ENCODE measurements around the gene ARMC9. TPM values are rescaled to one million over a fixed set of nuclear protein-coding genes. Genes with fewer than 3 reads are reported as not detected.

Gene ARMC9
- total RNA-seq, 1 experiment from 2014 or later: 16.4 TPM

DNA sequence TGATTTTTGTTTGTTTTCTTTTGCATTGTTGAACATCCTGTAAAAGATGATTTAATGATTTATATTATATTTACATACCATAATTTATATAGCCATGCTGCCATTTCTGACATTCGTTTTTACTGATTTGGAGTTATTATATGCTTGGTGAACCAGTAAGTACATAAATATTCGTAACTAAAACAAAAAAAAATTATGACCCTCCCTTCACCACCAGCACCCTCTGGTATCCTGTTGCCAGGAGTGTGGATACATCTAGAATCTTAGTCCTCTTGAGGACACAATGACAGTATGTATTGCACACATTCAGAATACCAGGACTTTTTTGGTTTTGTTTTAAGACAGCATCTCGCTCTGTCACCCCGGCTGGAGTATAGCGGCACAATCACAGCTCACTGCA is 153.2 kb downstream of the ARMC9 start:
- intact Hi-C loops (cut with micrococcal nuclease): no loop called here
- ChIA-PET CTCF (no interaction called here), RAD21 (ENCODE audit: low non-redundant PET in 1 of 2, low total read pairs in 2 of 2, uncharacterized antibody in 2 of 2, unreplicated experiment in 2 of 2) (no interaction called here), POLR2A (no interaction called here)
- Histone ChIP-seq H3K79me2 (ENCODE audit: insufficient read depth, low read length) (no peaks in the 10 kb centered on the region), H3K4me3 (replicated peaks in 1 of 2; ENCODE audit: low read depth in 1 of 2, low read length in 2 of 2) (no peak overlapping the region), H3K9me2 (ENCODE audit: insufficient read depth) (no peaks in the 10 kb centered on the region; the same call in 1 of the 2 replicates), H4K20me1 (ENCODE audit: insufficient read depth) (no peaks in the 10 kb centered on the region), H3K27ac (ENCODE audit: low read depth, low read length) (no peak overlapping the region), H3K9me3 (ENCODE audit: control insufficient read depth in 1 of 2, insufficient read depth in 1 of 2, low read depth in 1 of 2, low read length in 2 of 2) (no peaks in the 10 kb centered on the region), H3K4me2 (ENCODE audit: low read length) (no peak overlapping the region), H2AFZ (ENCODE audit: low read depth, low read length, poor library complexity, severe bottlenecking) (no peak overlapping the region), H3K4me1 (ENCODE audit: control insufficient read depth in 1 of 2, insufficient read depth in 2 of 2, low read length in 2 of 2) (no peaks in the 10 kb centered on the region), H3K36me3 (ENCODE audit: control insufficient read depth in 1 of 2, insufficient read depth in 2 of 2, low read length in 2 of 2) (no peaks in the 10 kb centered on the region), H3K9ac (ENCODE audit: low read length) (no peak overlapping the region), H3K27me3 (ENCODE audit: insufficient read depth, low read length) (no peaks in the 10 kb centered on the region)
- BruUV-seq (replicated peaks): no TSS peak
- no peak for DNase-seq (ENCODE audit: low read depth, low spot score)
- TF ChIP-seq YY1 (IDR thresholded peaks at IDR 0.05; ENCODE audit: extremely low read depth, insufficient replicate concordance, low read depth, low read length) (no peak), SRF (IDR thresholded peaks at IDR 0.05; ENCODE audit: low read depth) (no peak), RAD21 (IDR thresholded peaks at IDR 0.05; ENCODE audit: low read depth) (no peak)
- ATAC-seq: no peak

DNA sequence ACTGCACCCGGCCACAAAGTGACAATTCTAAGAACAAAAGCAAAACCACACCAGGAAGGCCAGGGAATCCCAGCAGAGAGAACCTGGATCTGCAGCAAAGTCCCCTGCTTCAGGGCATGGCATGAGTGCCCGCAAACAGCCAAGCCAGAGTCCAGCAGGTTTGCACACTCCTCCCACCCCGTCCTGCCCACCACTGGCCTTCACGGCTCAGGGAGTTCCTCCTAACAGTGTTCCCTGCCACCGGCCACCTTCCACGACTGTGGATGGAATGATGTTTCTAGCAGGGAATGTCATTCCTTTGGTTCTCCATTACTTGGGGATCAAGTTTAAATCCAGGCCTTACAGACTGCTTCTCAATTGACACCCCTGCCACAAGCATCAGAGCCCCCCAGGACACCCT is 155.0 kb downstream of the ARMC9 start:
- no peak overlapping the region for H3K9ac ChIP-seq (ENCODE audit: low read length)
- no peak overlapping the region for H2AFZ ChIP-seq (ENCODE audit: low read depth, low read length, poor library complexity, severe bottlenecking)
- RAD21 ChIA-PET (ENCODE audit: low non-redundant PET in 1 of 2, low total read pairs in 2 of 2, uncharacterized antibody in 2 of 2, unreplicated experiment in 2 of 2): no interaction called here
- no peak for DNase-seq (ENCODE audit: low read depth, low spot score)
- intact Hi-C loops (cut with micrococcal nuclease): no loop called here
- POLR2A ChIA-PET: no interaction called here
- ATAC-seq: no peak
- TF ChIP-seq, protein P1, sequence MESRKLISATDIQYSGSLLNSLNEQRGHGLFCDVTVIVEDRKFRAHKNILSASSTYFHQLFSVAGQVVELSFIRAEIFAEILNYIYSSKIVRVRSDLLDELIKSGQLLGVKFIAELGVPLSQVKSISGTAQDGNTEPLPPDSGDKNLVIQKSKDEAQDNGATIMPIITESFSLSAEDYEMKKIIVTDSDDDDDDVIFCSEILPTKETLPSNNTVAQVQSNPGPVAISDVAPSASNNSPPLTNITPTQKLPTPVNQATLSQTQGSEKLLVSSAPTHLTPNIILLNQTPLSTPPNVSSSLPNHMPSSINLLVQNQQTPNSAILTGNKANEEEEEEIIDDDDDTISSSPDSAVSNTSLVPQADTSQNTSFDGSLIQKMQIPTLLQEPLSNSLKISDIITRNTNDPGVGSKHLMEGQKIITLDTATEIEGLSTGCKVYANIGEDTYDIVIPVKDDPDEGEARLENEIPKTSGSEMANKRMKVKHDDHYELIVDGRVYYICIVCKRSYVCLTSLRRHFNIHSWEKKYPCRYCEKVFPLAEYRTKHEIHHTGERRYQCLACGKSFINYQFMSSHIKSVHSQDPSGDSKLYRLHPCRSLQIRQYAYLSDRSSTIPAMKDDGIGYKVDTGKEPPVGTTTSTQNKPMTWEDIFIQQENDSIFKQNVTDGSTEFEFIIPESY (IDR thresholded peaks at IDR 0.05; ENCODE audit: extremely low read depth, insufficient replicate concordance, low read length): no peak
- no peak for TF ChIP-seq EZH2phosphoT487 (IDR thresholded peaks at IDR 0.05; ENCODE audit: borderline replicate concordance)
- TF ChIP-seq, protein P2, sequence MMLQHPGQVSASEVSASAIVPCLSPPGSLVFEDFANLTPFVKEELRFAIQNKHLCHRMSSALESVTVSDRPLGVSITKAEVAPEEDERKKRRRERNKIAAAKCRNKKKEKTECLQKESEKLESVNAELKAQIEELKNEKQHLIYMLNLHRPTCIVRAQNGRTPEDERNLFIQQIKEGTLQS (IDR thresholded peaks at IDR 0.05): no peak
- TF ChIP-seq YY1 (IDR thresholded peaks at IDR 0.05; ENCODE audit: extremely low read depth, insufficient replicate concordance, low read depth, low read length): no peak
- TF ChIP-seq, protein P3, sequence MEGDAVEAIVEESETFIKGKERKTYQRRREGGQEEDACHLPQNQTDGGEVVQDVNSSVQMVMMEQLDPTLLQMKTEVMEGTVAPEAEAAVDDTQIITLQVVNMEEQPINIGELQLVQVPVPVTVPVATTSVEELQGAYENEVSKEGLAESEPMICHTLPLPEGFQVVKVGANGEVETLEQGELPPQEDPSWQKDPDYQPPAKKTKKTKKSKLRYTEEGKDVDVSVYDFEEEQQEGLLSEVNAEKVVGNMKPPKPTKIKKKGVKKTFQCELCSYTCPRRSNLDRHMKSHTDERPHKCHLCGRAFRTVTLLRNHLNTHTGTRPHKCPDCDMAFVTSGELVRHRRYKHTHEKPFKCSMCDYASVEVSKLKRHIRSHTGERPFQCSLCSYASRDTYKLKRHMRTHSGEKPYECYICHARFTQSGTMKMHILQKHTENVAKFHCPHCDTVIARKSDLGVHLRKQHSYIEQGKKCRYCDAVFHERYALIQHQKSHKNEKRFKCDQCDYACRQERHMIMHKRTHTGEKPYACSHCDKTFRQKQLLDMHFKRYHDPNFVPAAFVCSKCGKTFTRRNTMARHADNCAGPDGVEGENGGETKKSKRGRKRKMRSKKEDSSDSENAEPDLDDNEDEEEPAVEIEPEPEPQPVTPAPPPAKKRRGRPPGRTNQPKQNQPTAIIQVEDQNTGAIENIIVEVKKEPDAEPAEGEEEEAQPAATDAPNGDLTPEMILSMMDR (IDR thresholded peaks at IDR 0.05 in 2 of 3, conservative IDR thresholded peaks at IDR 0.05 in 1 of 3; ENCODE audit: borderline replicate concordance in 1 of 3, insufficient read depth in 1 of 3, low read depth in 2 of 3, low read length in 2 of 3): no peak
- TF ChIP-seq CBX3 (IDR thresholded peaks at IDR 0.05; ENCODE audit: low read depth): no peak
- no peak for TF ChIP-seq EZH2 (IDR thresholded peaks at IDR 0.05)
- no peaks in the 10 kb centered on the region for H3K4me1 ChIP-seq (ENCODE audit: control insufficient read depth in 1 of 2, insufficient read depth in 2 of 2, low read length in 2 of 2)
- no peaks in the 10 kb centered on the region for H4K20me1 ChIP-seq (ENCODE audit: insufficient read depth)
- no peak overlapping the region for H3K27ac ChIP-seq (ENCODE audit: low read depth, low read length)
- H3K4me3 ChIP-seq (replicated peaks in 1 of 2; ENCODE audit: low read depth in 1 of 2, low read length in 2 of 2): no peak overlapping the region
- CTCF ChIA-PET: no interaction called here
- no peaks in the 10 kb centered on the region for H3K27me3 ChIP-seq (ENCODE audit: insufficient read depth, low read length)
- H3K9me2 ChIP-seq (ENCODE audit: insufficient read depth): no peaks in the 10 kb centered on the region; the same call in 1 of the 2 replicates
- H3K36me3 ChIP-seq (ENCODE audit: control insufficient read depth in 1 of 2, insufficient read depth in 2 of 2, low read length in 2 of 2): no peaks in the 10 kb centered on the region
- H3K9me3 ChIP-seq (ENCODE audit: control insufficient read depth in 1 of 2, insufficient read depth in 1 of 2, low read depth in 1 of 2, low read length in 2 of 2): no peaks in the 10 kb centered on the region
- no peak overlapping the region for H3K4me2 ChIP-seq (ENCODE audit: low read length)
- no peaks in the 10 kb centered on the region for H3K79me2 ChIP-seq (ENCODE audit: insufficient read depth, low read length)
- no TSS peak for BruUV-seq (replicated peaks)
